Activated gamma-delta T cell treated with anti-CD3 and anti-CD28 coated beads, Interleukin-2, amount 50 U/mL, for 16 hours (primary cell): ENCODE results near the gene SLC52A1.
"Not testable (repeated sequence)": the region's sequence is repeated elsewhere in the genome, so short reads cannot be mapped to it uniquely, and the experiment has no call there.

Experiments
- DNase-seq: peaks from one replicate; pipeline ENCODE4 v3.0.0-alpha.2; 2020; ENCODE audit warnings: low read depth

The SLC52A1 gene

GRCh38 chr17:5031365-5032082 is 3.7 kb downstream of the SLC52A1 start:
- DNase-seq, result peak; percentile 77

- DNase-seq, result not testable (repeated sequence)
Observed at GRCh38 chr17:5030168-5030567, 5.1 kb downstream of the SLC52A1 start.

- no peak for DNase-seq
Observed at GRCh38 chr17:5027916-5028315, 7.3 kb downstream of the SLC52A1 start.

- DNase-seq, result no peak
Observed at GRCh38 chr17:5027299-5027698, 7.9 kb downstream of the SLC52A1 start.

GRCh38 chr17:5024604-5025003 is 10.6 kb downstream of the SLC52A1 start:
- no peak for DNase-seq

- no peak for DNase-seq
Observed at GRCh38 chr17:5023588-5024147, 11.6 kb downstream of the SLC52A1 start.

GRCh38 chr17:5022171-5022711 is 13.0 kb downstream of the SLC52A1 start:
- no peak for DNase-seq

- DNase-seq, result no peak
Observed at GRCh38 chr17:5020502-5021023, 14.7 kb downstream of the SLC52A1 start.

GRCh38 chr17:5019475-5019956 is 15.7 kb downstream of the SLC52A1 start:
- DNase-seq, result peak; percentile 17

- no peak for DNase-seq
Observed at GRCh38 chr17:5014357-5014756, 20.9 kb downstream of the SLC52A1 start.

GRCh38 chr17:5011928-5012327 is 23.3 kb downstream of the SLC52A1 start:
- no peak for DNase-seq

- no peak for DNase-seq
Observed at GRCh38 chr17:5003214-5003867, 31.9 kb downstream of the SLC52A1 start.

GRCh38 chr17:5002121-5002788 is 33.0 kb downstream of the SLC52A1 start:
- no peak for DNase-seq

GRCh38 chr17:5000237-5000639 is 35.0 kb downstream of the SLC52A1 start:
- DNase-seq, result no peak

GRCh38 chr17:4999430-5000093 is 35.7 kb downstream of the SLC52A1 start:
- DNase-seq, result no peak

- DNase-seq, result no peak
Observed at GRCh38 chr17:4998732-4999429, 36.3 kb downstream of the SLC52A1 start.

- no peak for DNase-seq
Observed at GRCh38 chr17:4998027-4998731, 37.0 kb downstream of the SLC52A1 start.

GRCh38 chr17:4997302-4998026 is 37.8 kb downstream of the SLC52A1 start, which contains the start of the genes INCA1 and KIF1C:
Gene INCA1 (minus strand): TSS chr17:4997522. CDS start chr17:4994437, 3,085 bp downstream.
Gene KIF1C (plus strand): TSS chr17:4997950. CDS start chr17:5000247, 2,297 bp downstream.
- peak; percentile 80 for DNase-seq

- no peak for DNase-seq
Observed at GRCh38 chr17:4994081-4994595, 41.1 kb downstream of the SLC52A1 start.
